ENCODE measurements around the gene CHAC2. TPM values are rescaled to one million over a fixed set of nuclear protein-coding genes. Genes with fewer than 3 reads are reported as not detected.
"Not testable (repeated sequence)": the region's sequence is repeated elsewhere in the genome, so short reads cannot be mapped to it uniquely, and the experiment has no call there.

The CHAC2 gene
- 0.57 and 9.7 TPM in 2 replicates for total RNA-seq (ENCODE audit: low replicate concordance)

- H3K4me3 ChIP-seq (ENCODE audit: low read depth, low read length), result peak within 1 kb of the TSS; percentile 85
- peak; percentile 59 for TF ChIP-seq CTCF (IDR thresholded peaks at IDR 0.05; ENCODE audit: insufficient read depth, low read length)
- DNase-seq (ENCODE audit: low read depth), result peak; percentile 76
These were observed at the start of gene CHAC2 for GRCh38 chr2:53767405-53768241. Gene CHAC2 (plus strand): TSS chr2:53767804. CDS start chr2:53767887, 83 bp downstream.

DNA sequence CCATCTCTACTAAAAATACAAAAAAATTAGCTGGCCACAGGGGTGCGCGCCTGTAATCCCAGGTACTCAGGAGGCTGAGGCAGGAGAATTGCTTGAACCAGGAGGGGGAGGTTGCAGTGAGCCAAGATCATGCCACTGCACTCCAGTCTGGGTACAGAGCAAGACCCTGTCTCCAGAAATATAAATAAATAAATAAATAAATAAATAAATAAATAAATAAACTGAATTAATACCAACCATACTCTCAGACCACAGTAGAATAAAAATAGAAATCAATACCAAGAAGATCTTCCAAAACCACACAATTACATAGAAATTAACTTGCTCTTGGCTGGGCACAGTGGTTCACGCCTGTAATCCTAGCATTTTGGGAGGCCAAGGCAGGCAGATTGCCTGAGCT, 46.7 kb upstream of the CHAC2 start:
- DNase-seq (ENCODE audit: low read depth), result not testable (repeated sequence)

GRCh38 chr2:53724536-53724935, 43.1 kb upstream of the CHAC2 start:
- H3K4me3 ChIP-seq (ENCODE audit: low read depth, low read length), result no peak overlapping the region
- TF ChIP-seq CTCF (IDR thresholded peaks at IDR 0.05; ENCODE audit: insufficient read depth, low read length), result no peak
- DNase-seq (ENCODE audit: low read depth), result peak; percentile 54

More for the DNA sequence above, 46.7 kb upstream of the CHAC2 start:
- H3K4me3 ChIP-seq (ENCODE audit: low read depth, low read length), result not testable (repeated sequence)

- H3K4me3 ChIP-seq (ENCODE audit: low read depth, low read length), result no peak overlapping the region
- no peak for TF ChIP-seq CTCF (IDR thresholded peaks at IDR 0.05; ENCODE audit: insufficient read depth, low read length)
- DNase-seq (ENCODE audit: low read depth), result no peak
These were observed 41.9 kb upstream of the CHAC2 start for GRCh38 chr2:53725662-53726061.

- TF ChIP-seq CTCF (IDR thresholded peaks at IDR 0.05; ENCODE audit: insufficient read depth, low read length), result no peak
- no peak overlapping the region for H3K4me3 ChIP-seq (ENCODE audit: low read depth, low read length)
- DNase-seq (ENCODE audit: low read depth), result no peak
These were observed 39.7 kb upstream of the CHAC2 start for GRCh38 chr2:53727921-53728320.

DNA sequence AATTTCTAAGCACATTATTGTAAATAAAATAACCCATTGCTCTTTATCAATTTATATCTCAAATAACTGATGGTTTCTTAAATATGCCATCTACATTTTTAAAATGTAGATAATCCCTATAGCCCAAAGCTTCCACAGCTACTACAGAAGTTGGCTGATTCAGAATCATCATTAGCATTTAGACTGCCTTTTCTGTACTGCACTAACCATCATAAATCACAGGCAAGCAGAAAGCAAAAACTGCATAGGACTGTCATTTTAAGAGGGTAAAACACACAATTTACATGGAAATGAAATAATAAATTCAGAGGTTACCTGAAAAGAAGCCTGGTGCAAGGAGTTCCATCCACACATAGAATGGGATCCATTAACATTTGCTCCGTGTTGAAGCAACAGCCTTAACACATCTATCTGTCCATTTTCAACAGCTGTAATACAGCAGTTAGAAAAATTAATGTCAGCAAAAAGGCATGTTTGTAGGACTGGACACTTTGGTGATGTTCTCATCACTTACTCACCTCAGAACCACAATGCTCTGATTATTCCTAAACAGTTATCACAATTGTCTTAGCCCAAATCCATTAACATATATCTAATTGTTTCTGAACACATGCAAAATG, 38.4 kb upstream of the CHAC2 start:
- no peak for TF ChIP-seq CTCF (IDR thresholded peaks at IDR 0.05; ENCODE audit: insufficient read depth, low read length)
- no peak overlapping the region for H3K4me3 ChIP-seq (ENCODE audit: low read depth, low read length)
- no peak for DNase-seq (ENCODE audit: low read depth)

GRCh38 chr2:53737091-53737490, 30.5 kb upstream of the CHAC2 start:
- H3K4me3 ChIP-seq (ENCODE audit: low read depth, low read length), result no peak overlapping the region
- no peak for TF ChIP-seq CTCF (IDR thresholded peaks at IDR 0.05; ENCODE audit: insufficient read depth, low read length)
- no peak for DNase-seq (ENCODE audit: low read depth)
